ENCODE results near the gene RRAGD. TPM values are rescaled to one million over a fixed set of nuclear protein-coding genes. Genes with fewer than 3 reads are reported as not detected.

RRAGD gene
- total and polyA plus RNA-seq, 2 experiments from 2014 or later, result not detected

- H3K9me3 ChIP-seq (ENCODE audit: low read depth), result no peaks in the 10 kb centered on the region
- no peak overlapping the region for H3K9ac ChIP-seq
- in situ Hi-C loops (cut with MboI), result no loop called here
- H3K4me2 ChIP-seq (ENCODE audit: unreplicated experiment), result no peak overlapping the region
- no peaks in the 10 kb centered on the region for H3F3A ChIP-seq (ENCODE audit: insufficient read depth)
- no peak overlapping the region for H3K27ac ChIP-seq
- no peaks in the 10 kb centered on the region for H3K36me3 ChIP-seq (ENCODE audit: low read depth)
- H3K79me2 ChIP-seq (ENCODE audit: insufficient read depth), result no peaks in the 10 kb centered on the region
- DNase-seq, result no peak
- no peaks in the 10 kb centered on the region for H3K4me1 ChIP-seq (ENCODE audit: insufficient read depth)
- H3K27me3 ChIP-seq (replicated peaks; ENCODE audit: insufficient read depth), result peaks cover 47% of the 10 kb centered on the region
- H4K20me1 ChIP-seq (ENCODE audit: insufficient read depth), result no peaks in the 10 kb centered on the region
- no peak overlapping the region for H2AFZ ChIP-seq
- TF ChIP-seq EZH2phosphoT487 (IDR thresholded peaks at IDR 0.05; ENCODE audit: insufficient read depth, low read depth), result no peak
- no peak for TF ChIP-seq EZH2 (IDR thresholded peaks at IDR 0.05; ENCODE audit: insufficient read depth, poor library complexity, severe bottlenecking)
- H3K9me2 ChIP-seq (ENCODE audit: insufficient read depth), result no peaks in the 10 kb centered on the region
- H3K4me3 ChIP-seq, result no peak overlapping the region
- WGBS, 2 experiments (ENCODE audit: low coverage in 1 of 2, low lambda C conversion rate in 2 of 2, missing lambda C conversion rate in 2 of 2), result 62 to 73% methylated on average over 1 of the region's 1 CpG
These were observed 4.7 kb upstream of the RRAGD start for GRCh38 chr6:89416796-89417195.

GRCh38 chr6:89415185-89415584 is 3.1 kb upstream of the RRAGD start:
- Histone ChIP-seq H3F3A (ENCODE audit: insufficient read depth) (no peaks in the 10 kb centered on the region), H3K79me2 (ENCODE audit: insufficient read depth) (no peaks in the 10 kb centered on the region), H3K4me1 (ENCODE audit: insufficient read depth) (no peaks in the 10 kb centered on the region), H3K4me3 (no peak overlapping the region), H3K27ac (no peak overlapping the region), H3K27me3 (replicated peaks; ENCODE audit: insufficient read depth) (peaks cover 63% of the 10 kb centered on the region), H4K20me1 (ENCODE audit: insufficient read depth) (no peaks in the 10 kb centered on the region), H3K4me2 (ENCODE audit: unreplicated experiment) (no peak overlapping the region), H3K36me3 (ENCODE audit: low read depth) (no peaks in the 10 kb centered on the region), H3K9me2 (ENCODE audit: insufficient read depth) (no peaks in the 10 kb centered on the region), H3K9me3 (ENCODE audit: low read depth) (no peaks in the 10 kb centered on the region), H3K9ac (no peak overlapping the region), H2AFZ (no peak overlapping the region)
- DNase-seq, result no peak
- in situ Hi-C loops (cut with MboI), result no loop called here
- TF ChIP-seq EZH2 (IDR thresholded peaks at IDR 0.05; ENCODE audit: insufficient read depth, poor library complexity, severe bottlenecking), result no peak
- TF ChIP-seq EZH2phosphoT487 (IDR thresholded peaks at IDR 0.05; ENCODE audit: insufficient read depth, low read depth), result no peak
- WGBS, 2 experiments (ENCODE audit: low coverage in 1 of 2, low lambda C conversion rate in 2 of 2, missing lambda C conversion rate in 2 of 2), result 44 to 59% methylated on average over 2 of the region's 2 CpGs

- no peak overlapping the region for H3K4me2 ChIP-seq (ENCODE audit: unreplicated experiment)
- H2AFZ ChIP-seq, result no peak overlapping the region
- no peak for TF ChIP-seq EZH2 (IDR thresholded peaks at IDR 0.05; ENCODE audit: insufficient read depth, poor library complexity, severe bottlenecking)
- no peak for TF ChIP-seq EZH2phosphoT487 (IDR thresholded peaks at IDR 0.05; ENCODE audit: insufficient read depth, low read depth)
- no peak overlapping the region for H3K9ac ChIP-seq
- no peaks in the 10 kb centered on the region for H3F3A ChIP-seq (ENCODE audit: insufficient read depth)
- no peaks in the 10 kb centered on the region for H3K9me3 ChIP-seq (ENCODE audit: low read depth)
- no peaks in the 10 kb centered on the region for H3K79me2 ChIP-seq (ENCODE audit: insufficient read depth)
- no peak for DNase-seq
- no peaks in the 10 kb centered on the region for H3K4me1 ChIP-seq (ENCODE audit: insufficient read depth)
- no peaks in the 10 kb centered on the region for H3K9me2 ChIP-seq (ENCODE audit: insufficient read depth)
- H3K4me3 ChIP-seq, result no peak overlapping the region
- no peaks in the 10 kb centered on the region for H4K20me1 ChIP-seq (ENCODE audit: insufficient read depth)
- H3K27ac ChIP-seq, result no peak overlapping the region
- H3K36me3 ChIP-seq (ENCODE audit: low read depth), result no peaks in the 10 kb centered on the region
- in situ Hi-C loops (cut with MboI), result no loop called here
- peaks cover 72% of the 10 kb centered on the region for H3K27me3 ChIP-seq (replicated peaks; ENCODE audit: insufficient read depth)
- WGBS, 2 experiments (ENCODE audit: low coverage in 1 of 2, low lambda C conversion rate in 2 of 2, missing lambda C conversion rate in 2 of 2), result 49 to 68% methylated on average over 2 of the region's 2 CpGs
These were observed 2.1 kb upstream of the RRAGD start for GRCh38 chr6:89414215-89414614.

GRCh38 chr6:89413006-89413400 is 930 bp upstream of the RRAGD start:
- DNase-seq, result no peak
- no peaks in the 10 kb centered on the region for H3F3A ChIP-seq (ENCODE audit: insufficient read depth)
- H3K4me3 ChIP-seq, result no peak overlapping the region
- in situ Hi-C loops (cut with MboI), result no loop called here
- H3K79me2 ChIP-seq (ENCODE audit: insufficient read depth), result no peaks in the 10 kb centered on the region
- no peaks in the 10 kb centered on the region for H4K20me1 ChIP-seq (ENCODE audit: insufficient read depth)
- no peaks in the 10 kb centered on the region for H3K9me2 ChIP-seq (ENCODE audit: insufficient read depth)
- peaks cover 84% of the 10 kb centered on the region for H3K27me3 ChIP-seq (replicated peaks; ENCODE audit: insufficient read depth)
- no peak overlapping the region for H3K9ac ChIP-seq
- no peak overlapping the region for H2AFZ ChIP-seq
- H3K4me2 ChIP-seq (ENCODE audit: unreplicated experiment), result no peak overlapping the region
- H3K27ac ChIP-seq, result no peak overlapping the region
- TF ChIP-seq EZH2 (IDR thresholded peaks at IDR 0.05; ENCODE audit: insufficient read depth, poor library complexity, severe bottlenecking) (no peak), EZH2phosphoT487 (IDR thresholded peaks at IDR 0.05; ENCODE audit: insufficient read depth, low read depth) (no peak)
- H3K4me1 ChIP-seq (ENCODE audit: insufficient read depth), result no peaks in the 10 kb centered on the region
- H3K9me3 ChIP-seq (ENCODE audit: low read depth), result no peaks in the 10 kb centered on the region
- WGBS, 2 experiments (ENCODE audit: low coverage in 1 of 2, low lambda C conversion rate in 2 of 2, missing lambda C conversion rate in 2 of 2), result 17 to 18% methylated on average over 9 of the region's 9 CpGs
- H3K36me3 ChIP-seq (ENCODE audit: low read depth), result no peaks in the 10 kb centered on the region

Measured in GM23248 (cell line).